ENCODE measurements around the gene GPC6. TPM values are rescaled to one million over a fixed set of nuclear protein-coding genes. Genes with fewer than 3 reads are reported as not detected.

Gene GPC6
- total RNA-seq, 1 donor from 2014 or later, result 8.4 TPM

DNA sequence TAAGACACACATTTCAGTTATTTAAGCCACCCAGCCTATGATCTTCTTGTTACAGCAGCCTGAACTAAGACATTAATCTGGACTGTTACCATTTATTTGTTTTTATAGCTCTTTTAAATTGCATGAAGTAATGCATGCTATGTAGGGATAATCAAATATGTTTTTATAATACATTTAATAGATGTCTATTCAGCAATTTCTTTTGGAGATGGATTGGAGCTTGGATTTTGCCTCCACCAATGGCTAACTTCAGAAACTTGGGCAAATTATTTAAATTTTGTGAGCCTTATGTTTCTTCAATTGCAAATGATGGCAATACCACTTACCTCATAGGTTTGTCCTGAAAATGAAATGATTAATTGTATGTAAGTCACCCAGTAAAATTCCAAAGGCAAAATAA lies 288.7 kb downstream of the GPC6 start:
- TF ChIP-seq, protein P1, sequence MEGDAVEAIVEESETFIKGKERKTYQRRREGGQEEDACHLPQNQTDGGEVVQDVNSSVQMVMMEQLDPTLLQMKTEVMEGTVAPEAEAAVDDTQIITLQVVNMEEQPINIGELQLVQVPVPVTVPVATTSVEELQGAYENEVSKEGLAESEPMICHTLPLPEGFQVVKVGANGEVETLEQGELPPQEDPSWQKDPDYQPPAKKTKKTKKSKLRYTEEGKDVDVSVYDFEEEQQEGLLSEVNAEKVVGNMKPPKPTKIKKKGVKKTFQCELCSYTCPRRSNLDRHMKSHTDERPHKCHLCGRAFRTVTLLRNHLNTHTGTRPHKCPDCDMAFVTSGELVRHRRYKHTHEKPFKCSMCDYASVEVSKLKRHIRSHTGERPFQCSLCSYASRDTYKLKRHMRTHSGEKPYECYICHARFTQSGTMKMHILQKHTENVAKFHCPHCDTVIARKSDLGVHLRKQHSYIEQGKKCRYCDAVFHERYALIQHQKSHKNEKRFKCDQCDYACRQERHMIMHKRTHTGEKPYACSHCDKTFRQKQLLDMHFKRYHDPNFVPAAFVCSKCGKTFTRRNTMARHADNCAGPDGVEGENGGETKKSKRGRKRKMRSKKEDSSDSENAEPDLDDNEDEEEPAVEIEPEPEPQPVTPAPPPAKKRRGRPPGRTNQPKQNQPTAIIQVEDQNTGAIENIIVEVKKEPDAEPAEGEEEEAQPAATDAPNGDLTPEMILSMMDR (IDR thresholded peaks at IDR 0.05), result no peak
- no peak for DNase-seq
- ATAC-seq, result no peak
- H3K36me3 ChIP-seq, result no peaks in the 10 kb centered on the region
- intact Hi-C loops (cut with DNase I), result no loop called here
- no peaks in the 10 kb centered on the region for H3K9me3 ChIP-seq
- H3K4me3 ChIP-seq, result no peak overlapping the region
- no peaks in the 10 kb centered on the region for H3K4me1 ChIP-seq
- no peak overlapping the region for H3K27ac ChIP-seq
- no peaks in the 10 kb centered on the region for H3K27me3 ChIP-seq

DNA sequence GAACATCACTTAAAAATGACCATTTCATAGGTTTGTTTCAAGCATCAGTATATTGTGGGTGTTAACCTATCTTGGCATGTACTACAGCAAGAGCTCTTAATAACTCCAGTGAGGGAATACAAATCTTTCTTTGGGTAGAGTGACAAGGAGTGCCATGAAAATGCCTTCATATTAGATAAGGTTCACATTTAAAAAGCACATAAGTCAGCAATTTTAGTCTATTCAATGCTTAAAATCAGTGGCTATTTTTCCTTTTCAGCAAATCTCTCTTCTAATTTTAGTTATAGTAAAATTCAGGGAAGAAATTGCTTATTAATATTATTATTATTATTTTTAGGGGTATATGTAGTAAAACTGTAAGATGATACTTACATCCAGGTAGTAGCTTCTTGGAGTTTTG lies 291.1 kb downstream of the GPC6 start:
- intact Hi-C loops (cut with DNase I), result no loop called here
- Histone ChIP-seq H3K9me3 (no peaks in the 10 kb centered on the region), H3K27ac (no peak overlapping the region), H3K4me1 (no peaks in the 10 kb centered on the region), H3K4me3 (no peak overlapping the region), H3K27me3 (no peaks in the 10 kb centered on the region), H3K36me3 (no peaks in the 10 kb centered on the region)
- ATAC-seq (no peak), DNase-seq (no peak)
- TF ChIP-seq, protein P1 (IDR thresholded peaks at IDR 0.05), result no peak

DNA sequence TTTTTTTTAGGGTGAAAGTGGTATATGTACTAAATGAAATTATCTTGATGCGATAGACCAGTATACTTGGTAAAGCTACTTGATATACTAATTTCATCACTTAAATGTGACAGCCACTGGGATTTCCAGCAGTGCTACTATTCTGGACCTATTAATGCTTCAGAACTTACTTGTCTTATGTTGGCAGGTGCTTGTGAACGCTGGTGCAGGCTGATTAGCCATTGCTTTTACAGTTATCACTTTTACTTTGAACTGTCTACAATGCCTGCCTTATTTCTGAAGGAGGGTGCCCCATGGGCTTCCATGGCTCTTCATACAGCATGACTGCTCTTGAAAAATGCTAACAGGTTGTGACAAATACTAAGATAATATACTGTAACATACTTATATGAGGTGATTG lies 294.7 kb downstream of the GPC6 start:
- ATAC-seq (no peak), DNase-seq (no peak)
- Histone ChIP-seq H3K27ac (no peak overlapping the region), H3K27me3 (no peaks in the 10 kb centered on the region), H3K36me3 (no peaks in the 10 kb centered on the region), H3K4me3 (no peak overlapping the region), H3K4me1 (no peaks in the 10 kb centered on the region), H3K9me3 (no peaks in the 10 kb centered on the region)
- intact Hi-C loops (cut with DNase I), result no loop called here
- TF ChIP-seq, protein P1 (IDR thresholded peaks at IDR 0.05), result no peak

DNA sequence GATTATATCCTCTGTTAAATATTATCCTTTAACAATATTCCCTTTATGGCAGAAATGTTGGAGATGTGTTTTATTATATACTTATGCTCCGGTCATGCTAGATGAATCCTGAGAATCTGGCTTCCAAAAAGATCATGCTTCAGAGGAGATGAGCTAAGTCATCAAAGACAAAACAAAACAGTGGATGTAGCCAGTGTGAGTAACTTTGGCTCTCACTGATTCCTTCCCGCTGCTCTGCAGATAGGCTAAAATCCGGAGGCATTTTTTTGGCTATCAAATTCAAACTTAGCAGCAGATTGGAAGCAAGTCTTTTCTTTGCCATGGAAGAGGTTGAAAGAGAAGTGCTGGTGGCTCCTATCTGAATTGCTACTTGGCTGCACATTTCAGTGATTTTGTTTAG lies 295.9 kb downstream of the GPC6 start:
- no peak overlapping the region for H3K27ac ChIP-seq
- no peaks in the 10 kb centered on the region for H3K9me3 ChIP-seq
- no peak overlapping the region for H3K4me3 ChIP-seq
- H3K4me1 ChIP-seq, result no peaks in the 10 kb centered on the region
- H3K36me3 ChIP-seq, result no peaks in the 10 kb centered on the region
- intact Hi-C loops (cut with DNase I), result no loop called here
- no peak for DNase-seq
- TF ChIP-seq, protein P1 (IDR thresholded peaks at IDR 0.05), result no peak
- H3K27me3 ChIP-seq, result no peaks in the 10 kb centered on the region
- ATAC-seq, result no peak

DNA sequence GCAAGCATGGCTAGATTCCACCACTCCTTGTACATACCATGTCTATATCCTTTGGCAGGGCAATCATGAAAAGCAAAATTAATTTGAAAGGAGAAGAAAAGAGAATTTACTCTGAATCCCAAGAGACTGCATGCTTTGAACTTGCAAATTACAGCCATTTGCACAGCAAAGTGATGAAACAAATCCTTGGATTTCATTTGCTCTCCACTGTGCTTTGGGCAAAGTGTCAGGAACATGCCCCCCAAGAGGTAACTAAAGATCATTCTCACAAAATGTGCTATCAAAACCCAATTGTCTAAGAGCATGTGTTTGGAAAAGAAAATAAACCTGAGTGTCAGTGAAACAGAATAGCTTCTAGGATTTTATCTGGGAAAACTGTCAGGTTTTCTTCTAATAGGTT lies 298.5 kb downstream of the GPC6 start:
- H3K27ac ChIP-seq, result no peak overlapping the region
- ATAC-seq (no peak), DNase-seq (no peak)
- H3K36me3 ChIP-seq, result no peaks in the 10 kb centered on the region
- no peaks in the 10 kb centered on the region for H3K4me1 ChIP-seq
- TF ChIP-seq, protein P1 (IDR thresholded peaks at IDR 0.05), result no peak
- intact Hi-C loops (cut with DNase I), result no loop called here
- no peaks in the 10 kb centered on the region for H3K9me3 ChIP-seq
- no peaks in the 10 kb centered on the region for H3K27me3 ChIP-seq
- no peak overlapping the region for H3K4me3 ChIP-seq

DNA sequence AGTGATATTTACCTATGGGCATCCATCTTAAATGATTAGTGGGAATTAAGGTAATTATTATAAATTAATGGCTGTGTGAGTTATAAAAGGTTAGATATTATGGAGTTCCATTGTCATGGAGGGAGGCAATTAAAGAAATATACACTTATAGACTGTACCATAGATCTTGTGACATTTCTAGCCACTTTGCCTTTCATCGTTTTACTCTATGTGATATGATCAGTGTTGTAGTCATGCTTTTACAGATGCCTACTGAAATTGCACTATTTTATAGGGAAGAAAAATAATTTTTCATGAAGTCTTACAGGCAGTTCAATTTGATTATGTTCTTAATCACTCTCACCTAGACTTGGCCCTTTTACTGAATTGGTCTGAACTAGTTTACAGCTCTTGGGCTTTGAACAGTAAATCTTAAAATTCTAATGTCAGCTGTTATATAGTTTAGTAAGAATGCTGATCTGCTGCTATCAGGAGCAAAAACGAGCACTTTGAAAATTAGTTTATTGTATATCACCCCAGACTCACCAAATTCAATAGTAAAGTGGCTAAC lies 301.2 kb downstream of the GPC6 start:
- ATAC-seq, result no peak

More for the DNA sequence above, 301.2 kb downstream of the GPC6 start:
- no peaks in the 10 kb centered on the region for H3K36me3 ChIP-seq
- no peak overlapping the region for H3K27ac ChIP-seq
- TF ChIP-seq, protein P1 (IDR thresholded peaks at IDR 0.05), result no peak
- H3K9me3 ChIP-seq, result no peaks in the 10 kb centered on the region
- H3K4me1 ChIP-seq, result no peaks in the 10 kb centered on the region
- H3K4me3 ChIP-seq, result no peak overlapping the region
- DNase-seq, result no peak
- intact Hi-C loops (cut with DNase I), result no loop called here
- H3K27me3 ChIP-seq, result no peaks in the 10 kb centered on the region

Measured in upper lobe of right lung (tissue), 1 donor.